ENCODE measurements around the gene DAZAP2.

Gene DAZAP2, protein sequence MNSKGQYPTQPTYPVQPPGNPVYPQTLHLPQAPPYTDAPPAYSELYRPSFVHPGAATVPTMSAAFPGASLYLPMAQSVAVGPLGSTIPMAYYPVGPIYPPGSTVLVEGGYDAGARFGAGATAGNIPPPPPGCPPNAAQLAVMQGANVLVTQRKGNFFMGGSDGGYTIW

DNA sequence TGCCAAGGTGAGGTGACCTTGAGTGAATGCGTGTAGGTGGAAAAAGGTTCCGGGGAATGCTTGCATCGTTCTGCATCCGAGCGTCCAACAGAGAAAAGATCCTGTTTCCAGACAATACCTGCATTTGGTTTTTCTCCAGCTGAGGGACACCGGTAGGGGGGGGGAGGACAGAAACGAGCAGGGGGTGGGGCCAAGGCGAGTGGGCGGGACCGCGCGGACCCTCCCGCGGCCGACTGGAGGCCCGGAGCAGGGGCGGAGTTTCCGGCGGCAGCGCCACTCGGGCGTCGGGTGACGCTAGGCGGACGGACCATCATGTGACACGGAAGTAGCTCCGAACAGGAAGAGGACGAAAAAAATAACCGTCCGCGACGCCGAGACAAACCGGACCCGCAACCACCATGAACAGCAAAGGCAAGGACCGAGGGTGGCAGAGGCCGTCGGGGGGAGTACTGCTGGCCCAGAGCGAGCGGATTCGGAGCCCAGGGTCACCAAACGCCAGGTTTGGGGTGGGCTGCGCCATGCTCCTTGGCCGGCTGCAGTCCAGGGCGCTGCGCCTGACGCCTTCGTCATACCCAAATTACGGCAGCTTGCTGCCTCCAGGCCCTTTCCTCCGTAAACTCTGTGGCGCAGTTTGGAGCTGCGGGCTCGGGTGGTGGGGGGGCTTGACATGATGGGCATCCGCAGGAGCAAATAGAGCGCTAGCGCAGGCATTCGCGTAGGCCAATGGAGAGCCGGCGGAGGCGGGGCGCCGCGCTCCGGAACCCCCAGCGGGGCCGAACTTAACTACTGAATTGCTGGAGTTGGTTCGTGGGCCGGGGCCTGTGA is at the start of gene DAZAP2:
Gene DAZAP2 (plus strand): TSS at position 317 of the 825 bp plus-strand sequence. CDS start 82 bp downstream, at position 399.
- TF ChIP-seq, protein P1, sequence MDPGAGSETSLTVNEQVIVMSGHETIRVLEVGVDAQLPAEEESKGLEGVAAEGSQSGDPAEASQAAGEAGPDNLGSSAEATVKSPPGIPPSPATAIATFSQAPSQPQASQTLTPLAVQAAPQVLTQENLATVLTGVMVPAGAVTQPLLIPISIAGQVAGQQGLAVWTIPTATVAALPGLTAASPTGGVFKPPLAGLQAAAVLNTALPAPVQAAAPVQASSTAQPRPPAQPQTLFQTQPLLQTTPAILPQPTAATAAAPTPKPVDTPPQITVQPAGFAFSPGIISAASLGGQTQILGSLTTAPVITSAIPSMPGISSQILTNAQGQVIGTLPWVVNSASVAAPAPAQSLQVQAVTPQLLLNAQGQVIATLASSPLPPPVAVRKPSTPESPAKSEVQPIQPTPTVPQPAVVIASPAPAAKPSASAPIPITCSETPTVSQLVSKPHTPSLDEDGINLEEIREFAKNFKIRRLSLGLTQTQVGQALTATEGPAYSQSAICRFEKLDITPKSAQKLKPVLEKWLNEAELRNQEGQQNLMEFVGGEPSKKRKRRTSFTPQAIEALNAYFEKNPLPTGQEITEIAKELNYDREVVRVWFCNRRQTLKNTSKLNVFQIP (CRISPR knock-in tag; IDR thresholded peaks at IDR 0.05; ENCODE audit: borderline replicate concordance, low read depth), result no peak
- TF ChIP-seq, protein P2, sequence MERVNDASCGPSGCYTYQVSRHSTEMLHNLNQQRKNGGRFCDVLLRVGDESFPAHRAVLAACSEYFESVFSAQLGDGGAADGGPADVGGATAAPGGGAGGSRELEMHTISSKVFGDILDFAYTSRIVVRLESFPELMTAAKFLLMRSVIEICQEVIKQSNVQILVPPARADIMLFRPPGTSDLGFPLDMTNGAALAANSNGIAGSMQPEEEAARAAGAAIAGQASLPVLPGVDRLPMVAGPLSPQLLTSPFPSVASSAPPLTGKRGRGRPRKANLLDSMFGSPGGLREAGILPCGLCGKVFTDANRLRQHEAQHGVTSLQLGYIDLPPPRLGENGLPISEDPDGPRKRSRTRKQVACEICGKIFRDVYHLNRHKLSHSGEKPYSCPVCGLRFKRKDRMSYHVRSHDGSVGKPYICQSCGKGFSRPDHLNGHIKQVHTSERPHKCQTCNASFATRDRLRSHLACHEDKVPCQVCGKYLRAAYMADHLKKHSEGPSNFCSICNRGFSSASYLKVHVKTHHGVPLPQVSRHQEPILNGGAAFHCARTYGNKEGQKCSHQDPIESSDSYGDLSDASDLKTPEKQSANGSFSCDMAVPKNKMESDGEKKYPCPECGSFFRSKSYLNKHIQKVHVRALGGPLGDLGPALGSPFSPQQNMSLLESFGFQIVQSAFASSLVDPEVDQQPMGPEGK (CRISPR knock-in tag; IDR thresholded peaks at IDR 0.05; ENCODE audit: borderline replicate concordance), result peak; percentile 74; the same call in 1 of the 2 replicates
- peak; percentile 99 for ATAC-seq

DNA sequence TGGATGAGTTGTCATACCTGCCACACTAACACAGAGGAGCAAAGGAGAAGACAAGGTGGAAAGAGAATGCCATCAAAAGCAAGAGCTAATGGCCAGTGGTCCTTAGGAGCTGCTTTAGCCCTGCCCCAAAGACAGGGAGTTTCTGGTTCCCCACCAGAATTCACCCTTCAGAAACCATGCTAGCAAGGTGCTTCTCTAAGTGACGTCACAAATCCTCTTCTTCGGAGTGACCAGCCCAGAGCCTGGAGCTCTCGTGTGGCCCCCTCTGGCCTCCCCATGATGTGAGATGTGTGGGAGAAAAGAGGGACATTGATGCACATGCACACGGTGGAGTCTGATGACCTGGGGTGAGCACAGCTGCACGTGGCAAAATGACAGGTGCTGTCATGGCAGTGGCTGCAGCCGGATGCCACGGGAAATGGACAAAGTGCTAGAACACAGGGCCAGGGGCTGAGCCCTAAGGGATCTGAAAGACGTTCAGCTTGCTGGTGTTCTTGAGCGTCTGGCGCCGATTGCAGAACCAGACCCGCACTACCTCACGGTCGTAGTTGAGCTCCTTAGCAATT is 48.8 kb upstream of the DAZAP2 start:
- TF ChIP-seq GLIS3 (CRISPR knock-in tag; IDR thresholded peaks at IDR 0.05) (no peak), ZNF8 (CRISPR knock-in tag; IDR thresholded peaks at IDR 0.05) (no peak), ZFP30 (CRISPR knock-in tag; IDR thresholded peaks at IDR 0.05) (no peak), ZNF565 (CRISPR knock-in tag; conservative IDR thresholded peaks at IDR 0.05; ENCODE audit: low read depth) (no peak)
- TF ChIP-seq, protein P2 (CRISPR knock-in tag; IDR thresholded peaks at IDR 0.05; ENCODE audit: borderline replicate concordance), result no peak

DNA sequence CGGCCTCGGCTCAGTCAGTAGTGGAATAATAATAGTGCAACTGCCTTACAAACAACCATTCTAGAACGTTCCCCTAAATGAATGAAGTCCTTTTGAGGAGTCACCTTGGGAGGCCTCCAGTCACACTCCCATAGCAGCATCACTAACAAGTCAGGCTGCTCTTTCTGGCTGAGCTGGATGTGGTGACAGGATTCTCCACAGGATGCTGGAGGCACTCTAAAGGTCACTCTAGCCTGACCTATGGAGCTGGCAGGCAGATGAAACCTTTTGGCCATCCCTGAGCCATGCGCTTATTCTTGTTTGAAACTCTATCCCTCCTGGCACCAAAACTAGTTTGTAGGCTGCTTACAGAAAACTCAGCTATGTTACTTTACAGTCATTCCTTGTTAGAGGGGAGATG is 47.8 kb upstream of the DAZAP2 start:
- TF ChIP-seq TOX (CRISPR knock-in tag; IDR thresholded peaks at IDR 0.05; ENCODE audit: borderline replicate concordance), result no peak
- no peak for TF ChIP-seq ZNF8 (CRISPR knock-in tag; IDR thresholded peaks at IDR 0.05)
- no peak for TF ChIP-seq BACH2 (CRISPR knock-in tag; IDR thresholded peaks at IDR 0.05; ENCODE audit: borderline replicate concordance)
- no peak for TF ChIP-seq OSR1 (CRISPR knock-in tag; IDR thresholded peaks at IDR 0.05)
- no peak for TF ChIP-seq ZC3H10 (CRISPR knock-in tag; IDR thresholded peaks at IDR 0.05)
- no peak for TF ChIP-seq ZNF70 (CRISPR knock-in tag; IDR thresholded peaks at IDR 0.05)
- TF ChIP-seq ZFP3 (CRISPR knock-in tag; IDR thresholded peaks at IDR 0.05), result no peak
- TF ChIP-seq, protein P2 (CRISPR knock-in tag; IDR thresholded peaks at IDR 0.05; ENCODE audit: borderline replicate concordance), result no peak
- TF ChIP-seq ESRRG (CRISPR knock-in tag; IDR thresholded peaks at IDR 0.05), result no peak
- no peak for TF ChIP-seq ZFP30 (CRISPR knock-in tag; IDR thresholded peaks at IDR 0.05)
- TF ChIP-seq ARNTL (CRISPR knock-in tag; IDR thresholded peaks at IDR 0.05; ENCODE audit: borderline replicate concordance, low read depth), result no peak
- TF ChIP-seq, protein P3, sequence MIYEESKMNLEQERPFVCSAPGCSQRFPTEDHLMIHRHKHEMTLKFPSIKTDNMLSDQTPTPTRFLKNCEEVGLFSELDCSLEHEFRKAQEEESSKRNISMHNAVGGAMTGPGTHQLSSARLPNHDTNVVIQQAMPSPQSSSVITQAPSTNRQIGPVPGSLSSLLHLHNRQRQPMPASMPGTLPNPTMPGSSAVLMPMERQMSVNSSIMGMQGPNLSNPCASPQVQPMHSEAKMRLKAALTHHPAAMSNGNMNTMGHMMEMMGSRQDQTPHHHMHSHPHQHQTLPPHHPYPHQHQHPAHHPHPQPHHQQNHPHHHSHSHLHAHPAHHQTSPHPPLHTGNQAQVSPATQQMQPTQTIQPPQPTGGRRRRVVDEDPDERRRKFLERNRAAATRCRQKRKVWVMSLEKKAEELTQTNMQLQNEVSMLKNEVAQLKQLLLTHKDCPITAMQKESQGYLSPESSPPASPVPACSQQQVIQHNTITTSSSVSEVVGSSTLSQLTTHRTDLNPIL (CRISPR knock-in tag; IDR thresholded peaks at IDR 0.05; ENCODE audit: low read depth), result no peak
- TF ChIP-seq, protein P4, sequence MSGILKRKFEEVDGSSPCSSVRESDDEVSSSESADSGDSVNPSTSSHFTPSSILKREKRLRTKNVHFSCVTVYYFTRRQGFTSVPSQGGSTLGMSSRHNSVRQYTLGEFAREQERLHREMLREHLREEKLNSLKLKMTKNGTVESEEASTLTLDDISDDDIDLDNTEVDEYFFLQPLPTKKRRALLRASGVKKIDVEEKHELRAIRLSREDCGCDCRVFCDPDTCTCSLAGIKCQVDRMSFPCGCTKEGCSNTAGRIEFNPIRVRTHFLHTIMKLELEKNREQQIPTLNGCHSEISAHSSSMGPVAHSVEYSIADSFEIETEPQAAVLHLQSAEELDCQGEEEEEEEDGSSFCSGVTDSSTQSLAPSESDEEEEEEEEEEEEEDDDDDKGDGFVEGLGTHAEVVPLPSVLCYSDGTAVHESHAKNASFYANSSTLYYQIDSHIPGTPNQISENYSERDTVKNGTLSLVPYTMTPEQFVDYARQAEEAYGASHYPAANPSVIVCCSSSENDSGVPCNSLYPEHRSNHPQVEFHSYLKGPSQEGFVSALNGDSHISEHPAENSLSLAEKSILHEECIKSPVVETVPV (CRISPR knock-in tag; IDR thresholded peaks at IDR 0.05), result no peak
- TF ChIP-seq ISL1 (CRISPR knock-in tag; IDR thresholded peaks at IDR 0.05), result no peak
- ATAC-seq, result no peak

More for the DNA sequence above, 48.8 kb upstream of the DAZAP2 start:
- no peak for ATAC-seq
